GM21381 (cell line): ENCODE results near the gene DHRS11.
"Not testable (repeated sequence)": the region's sequence is repeated elsewhere in the genome, so short reads cannot be mapped to it uniquely, and the experiment has no call there.

Experiments
- ATAC-seq: cut with Tn5 transposase; IDR thresholded peaks from one replicate; pipeline ENCODE4 v1.9.1; 2021; ENCODE audit warnings: mild to moderate bottlenecking, moderate library complexity; ENCODE audit not compliant: unreplicated experiment

DHRS11 gene

GRCh38 chr17:36593656-36594316, 2.1 kb downstream of the DHRS11 start:
- no peak for ATAC-seq

GRCh38 chr17:36594626-36595401, 3.1 kb downstream of the DHRS11 start:
- no peak for ATAC-seq

DNA sequence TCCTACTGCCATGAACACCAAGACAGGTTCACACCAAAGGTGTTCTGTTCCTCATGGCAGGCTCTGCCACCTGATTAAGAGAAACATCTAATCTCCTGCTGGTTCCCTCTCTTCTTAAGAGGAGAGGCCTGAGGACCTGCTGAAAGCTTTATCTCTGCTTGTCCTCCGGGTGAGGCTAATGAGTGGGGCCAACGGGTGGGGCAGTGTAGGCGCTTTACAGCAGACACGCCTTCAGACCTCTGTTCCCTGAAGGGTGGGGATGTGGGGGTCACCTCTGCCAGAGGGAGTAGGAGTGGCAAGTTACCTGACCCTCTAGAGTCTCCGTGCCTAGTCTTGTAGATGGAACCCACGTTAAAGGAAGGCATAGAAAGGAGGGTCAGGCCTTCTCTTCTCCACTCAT, 5.5 kb downstream of the DHRS11 start:
- ATAC-seq, result no peak

- ATAC-seq, result no peak
Observed at GRCh38 chr17:36597866-36598777, 6.4 kb downstream of the DHRS11 start.

DNA sequence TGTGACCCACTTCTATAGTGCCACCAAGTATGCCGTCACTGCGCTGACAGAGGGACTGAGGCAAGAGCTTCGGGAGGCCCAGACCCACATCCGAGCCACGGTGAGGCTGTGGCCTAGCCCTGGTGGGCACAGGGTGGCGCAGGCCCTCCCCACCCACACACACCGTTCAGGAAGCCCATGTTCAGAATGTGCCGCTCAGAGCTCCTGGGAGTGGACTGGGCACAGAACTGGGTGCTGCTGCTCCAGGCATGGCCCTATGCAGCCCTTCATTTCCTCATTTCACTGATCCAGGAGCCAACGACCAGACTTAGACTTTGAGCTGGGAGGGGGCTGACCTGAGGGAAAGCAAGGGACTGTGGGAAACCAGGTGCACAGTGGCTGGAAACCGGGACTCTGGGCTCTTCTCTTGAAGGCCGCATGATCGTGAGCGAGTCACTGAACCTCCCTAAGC, 7.3 kb downstream of the DHRS11 start:
- ATAC-seq, result no peak

- no peak for ATAC-seq
Observed at GRCh38 chr17:36599546-36600250, 8.0 kb downstream of the DHRS11 start.

GRCh38 chr17:36600465-36600864, 8.8 kb downstream of the DHRS11 start:
- ATAC-seq, result no peak

GRCh38 chr17:36600936-36601302, 9.2 kb downstream of the DHRS11 start:
- no peak for ATAC-seq

GRCh38 chr17:36601303-36602029, 9.8 kb downstream of the DHRS11 start, which contains the start of gene MRM1:
Gene MRM1 (plus strand): TSS chr17:36601583. CDS start chr17:36601811, 228 bp downstream.
- peak; percentile 89 for ATAC-seq

DNA sequence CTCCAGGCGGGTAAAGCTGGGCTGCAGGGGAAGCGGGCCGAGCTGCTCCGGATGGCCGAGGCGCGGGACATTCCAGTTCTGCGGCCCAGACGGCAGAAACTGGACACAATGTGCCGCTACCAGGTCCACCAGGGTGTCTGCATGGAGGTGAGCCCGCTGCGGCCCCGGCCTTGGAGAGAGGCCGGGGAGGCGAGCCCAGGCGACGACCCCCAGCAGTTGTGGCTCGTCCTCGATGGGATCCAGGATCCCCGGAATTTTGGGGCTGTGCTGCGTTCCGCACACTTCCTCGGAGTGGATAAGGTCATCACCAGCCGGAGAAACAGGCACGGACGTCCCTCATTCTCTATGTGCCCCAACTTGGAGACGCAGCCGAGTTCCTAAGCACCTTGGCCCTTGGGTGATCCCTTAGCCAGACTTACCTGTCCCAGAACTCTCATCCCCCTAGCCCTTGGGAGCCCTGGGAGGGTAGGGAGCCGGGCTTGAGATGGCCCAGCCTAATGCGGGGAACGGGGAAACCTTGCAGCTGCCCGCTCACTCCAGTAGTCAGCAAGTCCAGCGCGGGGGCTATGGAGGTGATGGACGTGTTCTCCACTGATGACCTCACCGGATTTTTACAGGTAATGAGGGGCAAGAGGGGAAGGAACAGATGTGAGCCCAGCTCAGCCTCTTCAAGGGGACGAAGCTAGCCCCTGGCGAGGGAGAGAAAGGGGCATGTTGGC, 10.5 kb downstream of the DHRS11 start:
- ATAC-seq, result peak; percentile 8

DNA sequence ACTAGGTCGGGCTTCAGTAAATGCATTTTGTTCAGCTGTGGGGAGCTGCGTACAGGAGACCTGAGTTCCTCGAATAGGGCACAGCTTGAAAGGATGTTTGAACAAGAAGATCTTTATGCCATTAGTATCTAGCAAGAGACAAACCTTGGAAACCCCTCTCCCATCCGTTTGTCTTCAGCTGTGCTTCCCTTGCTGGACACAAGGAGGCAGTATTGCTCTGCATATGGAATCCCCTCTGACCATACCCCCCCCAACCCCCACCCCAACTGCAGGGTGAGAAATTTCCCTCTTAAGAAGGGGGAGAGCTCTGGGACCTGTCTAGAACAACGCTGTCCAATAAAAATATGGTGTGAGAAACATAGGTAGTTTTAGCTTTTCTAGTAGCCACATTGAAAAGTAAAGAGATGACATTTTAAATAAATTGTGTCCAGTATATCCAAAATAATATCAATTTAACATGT, 11.3 kb downstream of the DHRS11 start:
- ATAC-seq, result no peak

- ATAC-seq, result not testable (repeated sequence)
Observed at GRCh38 chr17:36605028-36605427, 13.3 kb downstream of the DHRS11 start.

DNA sequence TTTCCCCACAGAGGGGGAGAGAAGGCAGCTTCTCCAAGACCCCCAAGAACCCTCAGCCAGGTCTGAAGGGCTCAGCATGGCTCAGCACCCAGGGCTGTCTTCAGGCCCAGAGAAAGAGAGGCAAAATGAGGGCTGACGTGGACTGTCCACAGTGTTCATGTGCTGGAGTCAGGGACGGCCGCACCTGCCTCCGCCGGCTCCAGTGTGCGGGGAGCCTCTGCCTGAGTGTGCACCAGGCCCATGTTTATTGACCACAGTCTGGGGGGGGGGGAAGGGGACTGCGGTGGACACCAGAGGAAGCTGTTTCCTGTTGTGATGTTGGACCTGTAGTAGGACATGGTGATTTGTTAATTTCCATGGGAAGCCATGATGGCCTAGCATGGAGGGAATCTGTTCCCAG, 16.6 kb downstream of the DHRS11 start:
- no peak for ATAC-seq

DNA sequence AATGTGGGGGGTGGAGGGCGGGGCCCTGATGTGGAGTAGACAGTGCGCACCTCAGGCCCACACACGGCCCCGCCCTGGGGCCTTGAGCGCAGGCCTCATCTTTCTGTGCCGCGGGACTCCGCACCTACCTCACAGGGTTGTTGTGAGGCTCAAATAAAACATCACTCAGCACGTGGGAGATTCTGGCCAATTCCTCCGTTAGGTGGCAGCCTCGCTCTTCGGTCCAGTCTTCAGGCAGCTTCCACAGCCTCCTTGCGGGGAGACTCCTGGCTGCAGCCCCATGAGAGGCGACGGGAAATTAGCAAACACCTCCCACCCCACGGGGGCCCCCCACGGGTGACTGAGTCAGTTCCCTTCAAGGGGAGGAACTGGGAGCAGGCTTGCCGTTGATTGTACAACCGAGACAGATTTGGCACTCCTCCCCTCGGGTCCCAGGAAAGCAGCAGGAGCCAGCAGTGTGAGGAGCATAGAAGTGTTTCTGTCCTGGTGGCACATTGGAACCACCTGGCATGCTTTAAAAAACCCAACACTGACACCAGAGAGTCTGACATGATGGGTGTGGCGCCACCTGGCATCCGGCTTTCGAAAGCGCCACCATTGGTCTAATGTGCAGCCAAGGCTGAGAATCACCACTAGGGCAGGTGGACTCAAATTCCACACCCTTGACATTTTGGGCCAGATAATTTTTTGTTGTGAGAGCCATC, 17.3 kb downstream of the DHRS11 start:
- no peak for ATAC-seq

- no peak for ATAC-seq
Observed at GRCh38 chr17:36609498-36609862, 17.8 kb downstream of the DHRS11 start.

DNA sequence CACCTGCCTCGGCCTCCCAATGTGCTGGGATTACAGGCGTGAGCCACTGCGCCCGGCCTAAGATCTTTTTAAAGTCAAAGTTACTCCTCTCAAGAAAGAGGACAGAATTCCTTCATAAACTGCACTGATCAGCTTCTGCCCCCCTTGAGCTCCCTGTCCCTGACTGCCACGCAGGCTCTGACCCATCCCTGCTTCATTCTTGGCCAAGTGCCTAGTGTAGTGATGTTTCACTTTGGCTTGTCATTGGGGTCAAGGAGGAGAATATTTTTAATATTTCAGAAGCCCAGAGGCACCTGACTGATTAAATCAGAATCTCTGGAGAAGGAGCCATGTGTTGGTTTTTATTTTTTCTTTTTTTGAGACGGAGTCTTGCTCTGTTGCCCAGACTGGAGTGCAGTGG, 18.8 kb downstream of the DHRS11 start:
- no peak for ATAC-seq

DNA sequence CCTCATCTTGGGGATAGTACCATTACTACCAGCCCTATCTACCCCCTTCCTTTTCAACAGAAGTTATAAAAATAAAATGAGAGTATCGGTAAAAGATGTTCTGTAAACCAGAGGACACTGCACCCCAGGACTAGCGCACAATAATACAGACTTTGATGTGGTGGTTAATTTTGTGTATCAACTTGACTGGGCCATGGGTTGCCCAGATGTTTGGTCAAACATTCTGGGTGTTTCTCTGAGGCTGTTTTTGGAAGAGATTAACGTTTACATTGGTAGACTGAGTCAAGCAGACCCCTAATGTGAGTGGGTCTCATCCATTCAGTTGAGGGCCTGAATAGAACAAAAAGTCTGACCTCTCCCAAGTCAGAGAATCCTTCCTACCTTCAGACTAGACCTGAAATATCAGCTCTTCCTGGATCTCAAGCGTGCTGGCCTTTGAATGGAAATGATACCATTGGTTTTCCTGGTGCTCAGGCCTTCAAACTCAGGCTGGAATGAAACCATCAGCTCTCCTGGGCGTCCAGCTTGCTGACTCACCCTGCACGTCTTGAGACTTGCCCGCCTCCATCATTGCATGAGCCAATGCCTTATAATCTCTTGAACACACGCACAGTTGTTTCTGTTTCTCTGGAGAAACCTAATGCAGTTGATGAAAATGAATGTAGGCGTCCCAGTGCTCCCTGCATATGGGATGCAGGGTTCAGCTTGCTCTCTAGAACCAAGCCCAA, 19.8 kb downstream of the DHRS11 start:
- ATAC-seq, result no peak

- ATAC-seq, result no peak
Observed at GRCh38 chr17:36612323-36612722, 20.6 kb downstream of the DHRS11 start.
